ENCODE results near the gene MYO3B. TPM values are rescaled to one million over a fixed set of nuclear protein-coding genes. Genes with fewer than 3 reads are reported as not detected.

Gene MYO3B
- total and polyA plus RNA-seq, 2 of the 8 experiments (the other 6 are each of a cell fraction or from before 2014, with no cell fraction given): 0.17 to 0.19 TPM

GRCh38 chr2:170446078-170446477, 268.1 kb downstream of the MYO3B start (continued):
- TF ChIP-seq SUZ12 (IDR thresholded peaks at IDR 0.05; ENCODE audit: low read length) (no peak), BRCA1 (IDR thresholded peaks at IDR 0.05; ENCODE audit: low read depth, low read length) (no peak)
